GM23338 (cell line): ENCODE measurements around the gene JAZF1.

Source experiments
- CTCF ChIP-seq, 2 experiments: fragments of 200-600 bp in 1 of 2; sonication (generic) in 1 of 2; conservative IDR thresholded peaks; 2 replicates each; pipeline versions ENCODE4 v1.5.1 to v1.6.1; 2016 to 2017; ENCODE audit warnings: antibody characterized with exemption in 2 of 2, low read depth in 2 of 2, mild to moderate bottlenecking in 2 of 2, moderate library complexity in 1 of 2
- EZH2phosphoT487 ChIP-seq: fragments of 200-600 bp; sonication (generic); IDR thresholded peaks from one replicate; pipeline ENCODE4 v1.8.1; 2018; ENCODE audit warnings: antibody characterized with exemption; ENCODE audit not compliant: unreplicated experiment
- POLR2AphosphoS5 ChIP-seq: IDR thresholded peaks from 2 replicates; pipeline ENCODE4 v1.6.1; 2016; ENCODE audit warnings: antibody characterized with exemption, low read depth

GRCh38 chr7:27870595-27870994 is 310.0 kb downstream of the JAZF1 start:
- TF ChIP-seq CTCF (conservative IDR thresholded peaks at IDR 0.05; ENCODE audit: low read depth in 2 of 2) (no peak), EZH2phosphoT487 (no peak), POLR2AphosphoS5 (no peak)
